HepG2 (cell line): ENCODE results near the gene TUBB3. TPM values are rescaled to one million over a fixed set of nuclear protein-coding genes. Genes with fewer than 3 reads are reported as not detected.
A peak's percentile ranks its signal among the peaks of the same experiment; 100 is the strongest.

Experiments used
- ATAC-seq: fragments of 200-7000 bp; cut with Tn5 transposase; 3 replicates; pipeline ENCODE4 v1.9.1; 2020; ENCODE audit warnings: mild to moderate bottlenecking, moderate library complexity
- BruUV-seq: library from RNA; stranded (reverse); fragments of 400-500 nt; replicated peaks from 2 replicates; lab custom pipeline; 2021; lab: Mats Ljungman, UMichigan
- CTCF ChIA-PET: fragments of 300-600 bp; formaldehyde crosslinking; extraction: SDS; loops from one replicate; lab custom pipeline; 2021; ENCODE audit warnings: low total read pairs, inconsistent platforms, low intra/inter-chr PET ratio; lab: Yijun Ruan, JAX
- POLR2A ChIA-PET: fragments of 350-600 bp; sonication (Branson Sonifier 250); formaldehyde crosslinking; loops from one replicate; lab custom pipeline; 2020; ENCODE audit warnings: antibody characterized with exemption, inconsistent platforms; lab: Yijun Ruan, JAX
- DNase-seq: peaks from one replicate; pipeline ENCODE4 v3.0.0-alpha.2; 2015; ENCODE audit warnings: low spot score
- FAIRE-seq: peaks from 3 replicates; lab custom pipeline; 2011; peaks lifted over from hg19 to GRCh38; lab: Jason Lieb, UNC
- H2AFZ ChIP-seq: one replicate; pipeline ENCODE4 v1.6.1; 2011; ENCODE audit warnings: low read length, inconsistent platforms
- H3K27ac ChIP-seq: fragments of 300-600 bp; 3 replicates; pipeline ENCODE4 v1.8.0; 2011; ENCODE audit warnings: mixed run types, mild to moderate bottlenecking, mixed read lengths, low read length, inconsistent platforms; ENCODE audit not compliant: insufficient read depth; ENCODE audit errors: extremely low read length
- H3K27me3 ChIP-seq, 2 experiments: fragments of 200-600 bp in 1 of 2; 2 replicates in 1 of 2; 3 replicates in 1 of 2; pipeline versions ENCODE4 v1.6.0 to v1.8.0; 2011; ENCODE audit warnings: low read length in 2 of 2, mild to moderate bottlenecking in 2 of 2, moderate library complexity in 2 of 2, inconsistent platforms in 1 of 2; ENCODE audit not compliant: insufficient read depth in 2 of 2, control insufficient read depth in 1 of 2
- H3K36me3 ChIP-seq, 2 experiments: fragments of 200-600 bp in 1 of 2; replicated peaks in 1 of 2; 2 replicates in 1 of 2; 3 replicates in 1 of 2; pipeline versions ENCODE4 v1.5.1 to v1.8.0; 2011; ENCODE audit warnings: low read length in 2 of 2, inconsistent platforms in 1 of 2; ENCODE audit not compliant: insufficient read depth in 2 of 2, control insufficient read depth in 1 of 2
- H3K4me1 ChIP-seq: 2 replicates; pipeline ENCODE4 v1.5.1; 2012; ENCODE audit warnings: low read length, inconsistent platforms; ENCODE audit not compliant: insufficient read depth
- H3K4me2 ChIP-seq: 2 replicates; pipeline ENCODE4 v1.6.0; 2011; ENCODE audit warnings: low read depth, low read length, inconsistent platforms
- H3K4me3 ChIP-seq, 3 experiments: fragments of 200-600 bp in 1 of 3; sonication (generic), shearing (Covaris generic) in 1 of 3; replicated peaks in 1 of 3; 2 replicates each; pipeline ENCODE4 v1.5.1; 2011 to 2016; ENCODE audit warnings: low read length in 3 of 3, inconsistent platforms in 2 of 3, low read depth in 2 of 3, mild to moderate bottlenecking in 2 of 3, control low read depth in 1 of 3, mixed read lengths in 1 of 3; ENCODE audit not compliant: insufficient read depth in 1 of 3
- H3K79me2 ChIP-seq: one replicate; pipeline ENCODE4 v1.6.1; 2011; ENCODE audit warnings: low read length, inconsistent platforms; ENCODE audit not compliant: insufficient read depth
- H3K9ac ChIP-seq: 2 replicates; pipeline ENCODE4 v1.6.0; 2011; ENCODE audit warnings: mild to moderate bottlenecking, low read depth, low read length, inconsistent platforms; ENCODE audit not compliant: insufficient read depth
- H3K9me3 ChIP-seq: 2 replicates; pipeline ENCODE4 v1.5.1; 2012; ENCODE audit warnings: mild to moderate bottlenecking, low read length
- H4K20me1 ChIP-seq: 2 replicates; pipeline ENCODE4 v1.6.0; 2011; ENCODE audit warnings: inconsistent platforms, mild to moderate bottlenecking, low read length, moderate library complexity; ENCODE audit not compliant: insufficient read depth
- AGO2 ChIP-seq: fragments of 200-400 bp; formaldehyde crosslinking; optimal IDR thresholded peaks from 2 replicates; pipeline ENCODE3; 2017; ENCODE audit warnings: mild to moderate bottlenecking, low read depth, low read length, moderate library complexity
- NR3C1 ChIP-seq: sonication (generic); formaldehyde crosslinking; IDR thresholded peaks from 2 replicates; pipeline ENCODE4 v1.4.0; 2020; ENCODE audit warnings: missing genetic modification reagents
- RBM22 ChIP-seq: fragments of 200-400 bp; formaldehyde crosslinking; optimal IDR thresholded peaks from 2 replicates; pipeline ENCODE3; 2017; ENCODE audit warnings: mild to moderate bottlenecking, low read length, moderate library complexity
- ZBTB39 ChIP-seq: sonication (generic); formaldehyde crosslinking; IDR thresholded peaks from 2 replicates; pipeline ENCODE4 v1.5.0; 2020; ENCODE audit warnings: missing genetic modification reagents
- ZNF605 ChIP-seq: sonication (generic); formaldehyde crosslinking; IDR thresholded peaks from 2 replicates; pipeline ENCODE4 v1.8.0; 2022; ENCODE audit warnings: mild to moderate bottlenecking, missing genetic modification reagents
- WGBS: methylation state at CpG from one replicate; pipeline ENCODE4 v1.1.6; 2017; ENCODE audit warnings: low lambda C conversion rate; 5-methylcytosine and 5-hydroxymethylcytosine counted together
- in situ Hi-C: cut with HindIII; loops from 2 replicates; pipeline ENCODE4 v1.10.0; 2017; ENCODE audit warnings: low pct_unique_long_range_greater_than_20kb; ENCODE audit not compliant: extremely low pct_ligation_motif_present
- intact Hi-C: fragments of 100-400 bp; cut with micrococcal nuclease; formaldehyde crosslinking; loops from one replicate; pipeline ENCODE4 v1.10.0; 2022; ENCODE audit not compliant: unreplicated experiment
- polyA plus RNA-seq, 8 experiments: library from polyadenylated mRNA; depleted of rRNA in 3 of 8; stranded (reverse) in 7 of 8; unstranded in 1 of 8; fragments of >200 nt; fragmentation: Illumina TruSeq in 4 of 8; extraction: Trizol in 4 of 8; gene quantifications; 2 replicates each; pipeline versions ENCODE4 v1.2.1 to v1.2.3, GENCODE V29; 2011 to 2016; ENCODE audit warnings: low read depth in 4 of 8, missing spikeins in 1 of 8, mixed read lengths in 1 of 8; ENCODE audit not compliant: insufficient read depth in 1 of 8
- total RNA-seq, 5 experiments: library from RNA; depleted of rRNA; stranded (reverse); fragments of >200 nt; fragmentation: Illumina TruSeq; extraction: Trizol; gene quantifications; 2 replicates each; pipeline ENCODE4 v1.2.3, GENCODE V29; 2016; ENCODE audit warnings: low read depth in 1 of 5
- TF ChIP-seq, protein P1 (sequence below): sonication (generic); formaldehyde crosslinking; IDR thresholded peaks from 2 replicates; pipeline ENCODE4 v1.5.1; 2020; ENCODE audit warnings: mild to moderate bottlenecking, missing genetic modification reagents, moderate library complexity

Gene TUBB3
- total and polyA plus RNA-seq, 2 of the 13 experiments (the other 11 are each of a cell fraction or from before 2014, with no cell fraction given): 110 to 185 TPM

- Histone ChIP-seq H3K4me1 (no peaks in the 10 kb centered on the region; the same call in 1 of the 2 replicates), H3K4me2 (no peak overlapping the region), H3K27me3 (no peaks in the 10 kb centered on the region), H3K79me2 (no peaks in the 10 kb centered on the region), H3K36me3 (peaks cover 31 to 51% of the 10 kb centered on the region in 2 experiments), H3K4me3 (no peak overlapping the region), H3K9ac (no peak overlapping the region), H4K20me1 (no peaks in the 10 kb centered on the region; the same call in 1 of the 2 replicates), H3K9me3 (no peaks in the 10 kb centered on the region), H3K27ac (no peak overlapping the region), H2AFZ (no peak overlapping the region)
- no peak for ATAC-seq
- ChIA-PET CTCF (no interaction called here), POLR2A (interaction anchor here (1.2 to 8.1 kb wide), 4 partner anchors 13 to 32 kb away, joined by 3 to 78 read pairs (median 17); partner anchors contain the start of genes MC1R, TCF25 and TUBB3)
- 99% methylated on average over 22 of the region's 23 CpGs for WGBS
- no TSS peak for BruUV-seq
- DNase-seq: no peak
- in situ Hi-C loops (no loop called here), intact Hi-C loops (no loop called here)
- TF ChIP-seq NR3C1 (CRISPR knock-in tag) (no peak), AGO2 (peak; percentile 14)
- FAIRE-seq: no peak
These were observed 17.5 kb upstream of the TUBB3 start for GRCh38 chr16:89905511-89906139.

- ChIA-PET CTCF (no interaction called here), POLR2A (interaction anchor here (0.8 to 8.1 kb wide), 4 partner anchors 12 to 32 kb away, joined by 3 to 78 read pairs (median 17); partner anchors contain the start of genes MC1R, TCF25 and TUBB3)
- H3K36me3 ChIP-seq: peaks cover 31 to 45% of the 10 kb centered on the region in 2 experiments
- no peak overlapping the region for H3K4me2 ChIP-seq
- no peak overlapping the region for H2AFZ ChIP-seq
- intact Hi-C loops: no loop called here
- no peak overlapping the region for H3K4me3 ChIP-seq
- FAIRE-seq (no peak), ATAC-seq (no peak; the same call in 2 of the 3 replicates), DNase-seq (no peak)
- H3K79me2 ChIP-seq: no peaks in the 10 kb centered on the region
- in situ Hi-C loops: no loop called here
- no peak overlapping the region for H3K9ac ChIP-seq
- H4K20me1 ChIP-seq: no peaks in the 10 kb centered on the region; the same call in 1 of the 2 replicates
- no peaks in the 10 kb centered on the region for H3K27me3 ChIP-seq
- no TSS peak for BruUV-seq
- no peaks in the 10 kb centered on the region; the same call in 1 of the 2 replicates for H3K4me1 ChIP-seq
- H3K9me3 ChIP-seq: no peaks in the 10 kb centered on the region
- 95% methylated on average over 31 of the region's 40 CpGs for WGBS
- H3K27ac ChIP-seq: no peak overlapping the region
- TF ChIP-seq RBM22: peak; percentile 3
- TF ChIP-seq, protein P1, sequence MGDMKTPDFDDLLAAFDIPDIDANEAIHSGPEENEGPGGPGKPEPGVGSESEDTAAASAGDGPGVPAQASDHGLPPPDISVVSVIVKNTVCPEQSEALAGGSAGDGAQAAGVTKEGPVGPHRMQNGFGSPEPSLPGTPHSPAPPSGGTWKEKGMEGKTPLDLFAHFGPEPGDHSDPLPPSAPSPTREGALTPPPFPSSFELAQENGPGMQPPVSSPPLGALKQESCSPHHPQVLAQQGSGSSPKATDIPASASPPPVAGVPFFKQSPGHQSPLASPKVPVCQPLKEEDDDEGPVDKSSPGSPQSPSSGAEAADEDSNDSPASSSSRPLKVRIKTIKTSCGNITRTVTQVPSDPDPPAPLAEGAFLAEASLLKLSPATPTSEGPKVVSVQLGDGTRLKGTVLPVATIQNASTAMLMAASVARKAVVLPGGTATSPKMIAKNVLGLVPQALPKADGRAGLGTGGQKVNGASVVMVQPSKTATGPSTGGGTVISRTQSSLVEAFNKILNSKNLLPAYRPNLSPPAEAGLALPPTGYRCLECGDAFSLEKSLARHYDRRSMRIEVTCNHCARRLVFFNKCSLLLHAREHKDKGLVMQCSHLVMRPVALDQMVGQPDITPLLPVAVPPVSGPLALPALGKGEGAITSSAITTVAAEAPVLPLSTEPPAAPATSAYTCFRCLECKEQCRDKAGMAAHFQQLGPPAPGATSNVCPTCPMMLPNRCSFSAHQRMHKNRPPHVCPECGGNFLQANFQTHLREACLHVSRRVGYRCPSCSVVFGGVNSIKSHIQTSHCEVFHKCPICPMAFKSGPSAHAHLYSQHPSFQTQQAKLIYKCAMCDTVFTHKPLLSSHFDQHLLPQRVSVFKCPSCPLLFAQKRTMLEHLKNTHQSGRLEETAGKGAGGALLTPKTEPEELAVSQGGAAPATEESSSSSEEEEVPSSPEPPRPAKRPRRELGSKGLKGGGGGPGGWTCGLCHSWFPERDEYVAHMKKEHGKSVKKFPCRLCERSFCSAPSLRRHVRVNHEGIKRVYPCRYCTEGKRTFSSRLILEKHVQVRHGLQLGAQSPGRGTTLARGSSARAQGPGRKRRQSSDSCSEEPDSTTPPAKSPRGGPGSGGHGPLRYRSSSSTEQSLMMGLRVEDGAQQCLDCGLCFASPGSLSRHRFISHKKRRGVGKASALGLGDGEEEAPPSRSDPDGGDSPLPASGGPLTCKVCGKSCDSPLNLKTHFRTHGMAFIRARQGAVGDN (CRISPR knock-in tag): 0 out of 2 replicates have a peak, but pooled peaks have one; percentile 7
- no peak for TF ChIP-seq ZBTB39 (CRISPR knock-in tag)
- no peak for TF ChIP-seq ZNF605 (CRISPR knock-in tag)
- TF ChIP-seq AGO2: peak; percentile 74
These were observed 16.8 kb upstream of the TUBB3 start for GRCh38 chr16:89906140-89907025.
